ENCODE measurements around the gene UBL5.

UBL5 gene

DNA sequence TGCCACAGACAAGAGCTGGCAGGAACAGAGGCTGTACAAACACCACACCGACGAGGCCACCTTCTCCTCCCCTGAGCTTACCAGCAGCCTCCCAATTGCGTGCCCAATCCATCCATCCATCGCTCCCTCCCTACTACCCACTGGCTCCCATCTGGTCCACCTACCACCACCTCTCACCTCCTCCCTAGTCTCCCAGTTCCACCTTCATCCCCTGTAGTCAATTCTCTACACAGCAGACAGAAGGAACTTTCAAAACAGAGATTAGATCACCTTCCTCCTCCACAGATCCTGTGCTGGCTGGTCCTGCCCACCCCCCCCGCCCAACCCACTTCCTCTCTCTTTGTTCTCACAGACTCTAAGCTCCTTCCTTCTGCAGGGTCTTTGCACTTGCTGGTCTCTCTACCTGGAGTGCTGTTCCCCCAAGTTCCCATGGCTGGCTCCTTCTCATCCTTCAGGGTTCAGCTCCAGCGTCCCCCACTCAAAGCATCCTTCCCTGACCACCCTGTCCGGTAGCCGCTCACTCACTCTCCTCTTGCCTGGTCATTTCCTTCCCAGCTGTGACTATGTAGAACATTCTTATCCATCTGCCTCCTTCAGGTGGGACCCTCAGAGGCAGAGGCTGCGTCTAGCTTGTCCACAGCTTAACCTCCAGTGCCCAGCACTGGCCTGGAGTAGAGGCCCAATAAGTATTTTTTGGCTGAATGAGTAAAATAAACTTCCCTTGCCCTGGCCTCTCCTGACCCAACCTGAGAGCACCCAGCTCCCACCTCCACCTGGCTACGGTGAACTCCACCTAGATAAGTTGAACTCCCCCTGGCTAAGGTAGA, 30.4 kb downstream of the UBL5 start:
- no peak overlapping the region for H3K4me3 ChIP-seq (ENCODE audit: low read depth in 1 of 2, low read length in 2 of 2)
- no peaks in the 10 kb centered on the region for H3K4me1 ChIP-seq (ENCODE audit: control insufficient read depth in 1 of 2, insufficient read depth in 2 of 2, low read length in 2 of 2)
- H3K36me3 ChIP-seq (ENCODE audit: control insufficient read depth in 1 of 2, insufficient read depth in 2 of 2, low read length in 2 of 2) = no peaks in the 10 kb centered on the region
- H3K9me3 ChIP-seq (ENCODE audit: control insufficient read depth in 1 of 2, low read length in 2 of 2) = no peaks in the 10 kb centered on the region
- H3K27ac ChIP-seq (ENCODE audit: low read length) = no peak overlapping the region
- H3K27me3 ChIP-seq (ENCODE audit: low read depth, low read length) = no peaks in the 10 kb centered on the region

DNA sequence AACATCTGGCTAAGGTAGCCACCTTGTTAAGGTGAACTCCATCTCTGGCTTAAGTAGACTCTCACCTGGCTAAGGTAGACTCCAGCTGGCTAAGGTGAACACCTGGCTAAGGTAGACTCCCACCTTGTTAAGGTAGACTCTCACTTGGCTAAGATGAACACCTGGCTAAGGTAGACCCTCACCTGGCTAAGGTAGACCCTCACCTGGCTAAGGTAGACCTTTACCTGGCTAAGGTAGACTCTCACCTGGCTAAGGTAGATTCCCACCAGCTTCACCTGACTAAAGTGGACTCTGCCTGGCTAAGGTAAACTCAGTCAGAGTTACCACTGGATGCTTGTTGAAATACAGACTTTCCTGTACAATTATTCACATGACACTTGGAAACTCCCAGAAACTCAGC, 31.0 kb downstream of the UBL5 start:
- Histone ChIP-seq H3K36me3 (ENCODE audit: control insufficient read depth in 1 of 2, insufficient read depth in 2 of 2, low read length in 2 of 2) (no peaks in the 10 kb centered on the region), H3K27ac (ENCODE audit: low read length) (no peak overlapping the region), H3K27me3 (ENCODE audit: low read depth, low read length) (no peaks in the 10 kb centered on the region), H3K9me3 (ENCODE audit: control insufficient read depth in 1 of 2, low read length in 2 of 2) (no peaks in the 10 kb centered on the region), H3K4me1 (ENCODE audit: control insufficient read depth in 1 of 2, insufficient read depth in 2 of 2, low read length in 2 of 2) (no peaks in the 10 kb centered on the region), H3K4me3 (ENCODE audit: low read depth in 1 of 2, low read length in 2 of 2) (no peak overlapping the region)

GRCh38 chr19:9860407-9860806, 32.7 kb downstream of the UBL5 start:
- Histone ChIP-seq H3K27ac (ENCODE audit: low read length) (no peak overlapping the region), H3K4me3 (ENCODE audit: low read depth in 1 of 2, low read length in 2 of 2) (no peak overlapping the region), H3K36me3 (ENCODE audit: control insufficient read depth in 1 of 2, insufficient read depth in 2 of 2, low read length in 2 of 2) (no peaks in the 10 kb centered on the region), H3K4me1 (ENCODE audit: control insufficient read depth in 1 of 2, insufficient read depth in 2 of 2, low read length in 2 of 2) (no peaks in the 10 kb centered on the region), H3K27me3 (ENCODE audit: low read depth, low read length) (no peaks in the 10 kb centered on the region), H3K9me3 (ENCODE audit: control insufficient read depth in 1 of 2, low read length in 2 of 2) (no peaks in the 10 kb centered on the region)

DNA sequence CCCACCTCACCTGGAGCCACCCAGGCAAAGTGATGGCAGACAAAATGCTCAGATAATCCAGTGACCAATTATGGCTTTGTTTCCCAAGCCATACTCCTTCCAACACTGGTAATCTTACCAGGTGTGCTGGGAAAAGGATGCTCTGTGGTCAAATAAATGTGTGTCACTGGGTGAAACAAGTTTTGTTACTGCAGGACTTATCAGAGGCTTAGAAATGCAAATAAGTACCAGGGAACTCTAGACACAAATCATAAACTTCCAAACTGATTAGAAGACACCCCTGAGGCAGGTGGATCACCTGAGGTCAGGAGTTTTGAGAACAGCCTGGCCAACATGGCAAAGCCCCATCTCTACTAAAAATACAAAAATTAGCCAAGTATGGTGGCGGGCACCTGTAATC, 33.8 kb downstream of the UBL5 start:
- Histone ChIP-seq H3K36me3 (ENCODE audit: control insufficient read depth in 1 of 2, insufficient read depth in 2 of 2, low read length in 2 of 2) (no peaks in the 10 kb centered on the region), H3K27me3 (ENCODE audit: low read depth, low read length) (no peaks in the 10 kb centered on the region), H3K9me3 (ENCODE audit: control insufficient read depth in 1 of 2, low read length in 2 of 2) (no peaks in the 10 kb centered on the region), H3K4me3 (ENCODE audit: low read depth in 1 of 2, low read length in 2 of 2) (no peak overlapping the region), H3K4me1 (ENCODE audit: control insufficient read depth in 1 of 2, insufficient read depth in 2 of 2, low read length in 2 of 2) (no peaks in the 10 kb centered on the region), H3K27ac (ENCODE audit: low read length) (no peak overlapping the region)

DNA sequence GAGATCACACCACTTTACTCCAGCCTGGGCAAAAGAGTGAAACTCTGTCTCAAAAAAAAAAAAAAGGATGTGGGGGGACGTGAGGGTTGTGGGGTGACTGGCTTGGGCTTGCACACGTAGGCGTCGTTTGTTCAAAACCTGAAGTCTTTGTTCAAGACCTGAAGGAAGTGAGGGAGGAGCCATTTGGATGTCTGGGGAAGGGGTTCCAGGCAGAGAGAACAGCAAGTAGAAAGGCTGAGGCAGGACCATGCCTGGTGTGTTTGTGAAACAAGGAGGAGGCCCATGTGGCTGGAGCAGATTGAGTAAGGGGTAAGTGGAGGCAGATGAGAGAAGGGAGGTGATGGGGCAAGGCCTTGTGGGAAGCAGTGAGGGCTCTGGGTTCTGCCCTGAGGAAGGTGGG, 35.2 kb downstream of the UBL5 start:
- Histone ChIP-seq H3K4me1 (ENCODE audit: control insufficient read depth in 1 of 2, insufficient read depth in 2 of 2, low read length in 2 of 2) (no peaks in the 10 kb centered on the region), H3K27me3 (ENCODE audit: low read depth, low read length) (no peaks in the 10 kb centered on the region), H3K27ac (ENCODE audit: low read length) (no peak overlapping the region), H3K36me3 (ENCODE audit: control insufficient read depth in 1 of 2, insufficient read depth in 2 of 2, low read length in 2 of 2) (no peaks in the 10 kb centered on the region), H3K4me3 (ENCODE audit: low read depth in 1 of 2, low read length in 2 of 2) (no peak overlapping the region), H3K9me3 (ENCODE audit: control insufficient read depth in 1 of 2, low read length in 2 of 2) (no peaks in the 10 kb centered on the region)

- H3K36me3 ChIP-seq (ENCODE audit: control insufficient read depth in 1 of 2, insufficient read depth in 2 of 2, low read length in 2 of 2) = no peaks in the 10 kb centered on the region
- no peaks in the 10 kb centered on the region for H3K4me1 ChIP-seq (ENCODE audit: control insufficient read depth in 1 of 2, insufficient read depth in 2 of 2, low read length in 2 of 2)
- no peaks in the 10 kb centered on the region for H3K9me3 ChIP-seq (ENCODE audit: control insufficient read depth in 1 of 2, low read length in 2 of 2)
- H3K27me3 ChIP-seq (ENCODE audit: low read depth, low read length) = no peaks in the 10 kb centered on the region
- no peak overlapping the region for H3K4me3 ChIP-seq (ENCODE audit: low read depth in 1 of 2, low read length in 2 of 2)
- H3K27ac ChIP-seq (ENCODE audit: low read length) = no peak overlapping the region
Measured at GRCh38 chr19:9863759-9864158, 36.0 kb downstream of the UBL5 start.

GRCh38 chr19:9865732-9866501, 38.2 kb downstream of the UBL5 start:
- Histone ChIP-seq H3K27me3 (ENCODE audit: low read depth, low read length) (no peaks in the 10 kb centered on the region), H3K4me3 (ENCODE audit: low read depth in 1 of 2, low read length in 2 of 2) (no peak overlapping the region), H3K4me1 (ENCODE audit: control insufficient read depth in 1 of 2, insufficient read depth in 2 of 2, low read length in 2 of 2) (no peaks in the 10 kb centered on the region), H3K9me3 (ENCODE audit: control insufficient read depth in 1 of 2, low read length in 2 of 2) (no peaks in the 10 kb centered on the region), H3K36me3 (ENCODE audit: control insufficient read depth in 1 of 2, insufficient read depth in 2 of 2, low read length in 2 of 2) (no peaks in the 10 kb centered on the region), H3K27ac (ENCODE audit: low read length) (no peak overlapping the region)

GRCh38 chr19:9868983-9869617, 41.4 kb downstream of the UBL5 start:
- no peak overlapping the region for H3K4me3 ChIP-seq (ENCODE audit: low read depth in 1 of 2, low read length in 2 of 2)
- no peaks in the 10 kb centered on the region for H3K9me3 ChIP-seq (ENCODE audit: control insufficient read depth in 1 of 2, low read length in 2 of 2)
- no peak overlapping the region for H3K27ac ChIP-seq (ENCODE audit: low read length)
- no peaks in the 10 kb centered on the region for H3K36me3 ChIP-seq (ENCODE audit: control insufficient read depth in 1 of 2, insufficient read depth in 2 of 2, low read length in 2 of 2)
- H3K27me3 ChIP-seq (ENCODE audit: low read depth, low read length) = no peaks in the 10 kb centered on the region
- H3K4me1 ChIP-seq (ENCODE audit: control insufficient read depth in 1 of 2, insufficient read depth in 2 of 2, low read length in 2 of 2) = no peaks in the 10 kb centered on the region

DNA sequence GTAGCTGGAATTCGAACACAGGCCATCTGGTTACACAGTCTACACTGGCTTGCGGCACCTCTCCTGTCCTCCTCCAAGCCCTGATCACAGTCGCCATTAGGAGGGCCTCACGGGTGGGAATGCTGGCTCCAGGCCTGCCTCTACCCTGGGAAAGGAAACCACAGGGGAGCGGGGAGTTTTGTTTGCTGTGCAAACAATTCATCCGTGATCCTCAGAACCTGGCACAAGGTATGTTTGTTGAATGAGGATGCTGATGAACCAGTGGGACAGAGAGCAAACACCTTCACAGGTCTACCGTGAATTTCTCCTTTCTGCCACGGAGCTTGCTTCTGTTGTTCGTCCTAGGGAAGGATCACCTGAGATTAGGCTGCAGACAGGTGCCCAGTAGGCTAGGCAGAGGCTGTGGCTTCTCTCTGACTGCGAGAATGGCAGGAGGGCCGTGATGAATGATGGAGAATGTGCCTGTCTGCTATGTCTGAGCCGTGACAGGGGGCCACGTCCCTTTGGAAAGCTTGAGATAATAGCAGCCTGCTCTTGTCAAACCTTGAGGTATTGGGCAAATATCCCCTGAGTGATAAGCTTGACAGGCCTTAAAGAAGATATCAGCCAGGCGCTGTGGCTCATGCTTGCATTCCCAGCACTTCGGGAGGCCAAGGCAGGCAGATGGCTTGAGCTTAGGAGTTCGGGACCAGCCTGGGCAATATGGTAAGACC, 44.1 kb downstream of the UBL5 start:
- Histone ChIP-seq H3K27ac (ENCODE audit: low read length) (no peak overlapping the region), H3K9me3 (ENCODE audit: control insufficient read depth in 1 of 2, low read length in 2 of 2) (no peaks in the 10 kb centered on the region), H3K4me1 (ENCODE audit: control insufficient read depth in 1 of 2, insufficient read depth in 2 of 2, low read length in 2 of 2) (no peaks in the 10 kb centered on the region), H3K4me3 (ENCODE audit: low read depth in 1 of 2, low read length in 2 of 2) (no peak overlapping the region), H3K36me3 (ENCODE audit: control insufficient read depth in 1 of 2, insufficient read depth in 2 of 2, low read length in 2 of 2) (no peaks in the 10 kb centered on the region), H3K27me3 (ENCODE audit: low read depth, low read length) (no peaks in the 10 kb centered on the region)

DNA sequence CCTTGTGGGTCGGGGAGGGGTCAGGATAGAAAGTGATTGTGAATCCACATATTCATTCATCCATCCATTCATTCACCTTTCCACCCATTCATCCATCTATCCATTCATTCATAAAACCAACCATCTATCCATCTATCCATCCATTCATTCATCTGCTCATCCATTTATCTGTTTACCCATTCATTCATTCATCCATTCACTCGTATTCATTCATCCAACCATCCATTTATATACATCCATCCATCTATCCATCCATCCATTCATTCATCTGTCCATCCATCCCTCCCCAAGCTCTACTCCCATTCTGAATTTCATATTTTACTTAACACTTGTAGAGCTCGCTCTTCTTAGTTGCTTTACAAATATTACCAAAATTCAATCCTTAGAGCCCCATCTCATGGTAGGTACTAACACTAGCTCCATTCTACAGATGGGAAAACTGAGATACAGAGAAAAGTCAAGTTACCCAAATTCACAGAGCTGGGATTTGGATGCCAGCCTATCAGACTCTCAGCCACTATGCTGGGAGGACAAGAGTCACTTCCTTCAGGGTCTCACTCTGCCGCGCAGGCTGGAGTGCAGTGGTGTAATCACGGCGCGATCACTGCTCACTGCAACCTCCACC, 45.0 kb downstream of the UBL5 start:
- H3K27me3 ChIP-seq (ENCODE audit: low read depth, low read length) = no peaks in the 10 kb centered on the region
- no peak overlapping the region for H3K4me3 ChIP-seq (ENCODE audit: low read depth in 1 of 2, low read length in 2 of 2)
- H3K4me1 ChIP-seq (ENCODE audit: control insufficient read depth in 1 of 2, insufficient read depth in 2 of 2, low read length in 2 of 2) = no peaks in the 10 kb centered on the region
- H3K27ac ChIP-seq (ENCODE audit: low read length) = no peak overlapping the region
- H3K9me3 ChIP-seq (ENCODE audit: control insufficient read depth in 1 of 2, low read length in 2 of 2) = no peaks in the 10 kb centered on the region
- no peaks in the 10 kb centered on the region for H3K36me3 ChIP-seq (ENCODE audit: control insufficient read depth in 1 of 2, insufficient read depth in 2 of 2, low read length in 2 of 2)

All from muscle layer of duodenum (tissue), 2 donors.